Thyroid gland (tissue), 4 donors: Measurements from ENCODE around the gene MIB2. TPM values are rescaled to one million over a fixed set of nuclear protein-coding genes. Genes with fewer than 3 reads are reported as not detected.

Source experiments
- DNase-seq, 2 donors: peaks; one replicate each; pipeline ENCODE4 v3.0.0-alpha.2; 2019
- H3K27ac ChIP-seq, 3 donors: fragments of 200-600 bp; sonication (generic); 1 replicate in 2 of 3; 2 replicates in 1 of 3; pipeline ENCODE4 v1.5.1; 2016 to 2019; ENCODE audit warnings: mild to moderate bottlenecking in 1 of 3, moderate library complexity in 1 of 3
- H3K27me3 ChIP-seq: fragments of 200-600 bp; sonication (generic); one replicate; pipeline ENCODE4 v1.5.1; 2019
- H3K36me3 ChIP-seq, 2 donors: fragments of 200-600 bp; sonication (generic); one replicate each; pipeline ENCODE4 v1.5.1; 2016 to 2019
- H3K4me1 ChIP-seq, 2 donors: fragments of 200-600 bp; sonication (generic); one replicate each; pipeline ENCODE4 v1.5.1; 2017 to 2019
- H3K4me3 ChIP-seq, 3 donors: fragments of 200-600 bp; sonication (generic); replicated peaks in 1 of 3; 1 replicate in 2 of 3; 2 replicates in 1 of 3; pipeline ENCODE4 v1.5.1; 2016; ENCODE audit warnings: mild to moderate bottlenecking in 1 of 3
- H3K9me3 ChIP-seq: fragments of 200-600 bp; sonication (generic); one replicate; pipeline ENCODE4 v1.5.1; 2017
- CTCF ChIP-seq, 6 experiments: fragments of 200-600 bp in 3 of 6; fragments of 450-650 bp in 3 of 6; sonication (generic) in 3 of 6; IDR thresholded peaks; one replicate each; pipeline ENCODE4 v1.5.1; 2016 to 2019; ENCODE audit warnings: antibody characterized with exemption in 6 of 6, mild to moderate bottlenecking in 2 of 6, inconsistent platforms in 1 of 6, moderate library complexity in 1 of 6
- POLR2A ChIP-seq, 2 donors: fragments of 450-650 bp; IDR thresholded peaks; one replicate each; pipeline ENCODE4 v1.6.1; 2017; ENCODE audit warnings: antibody characterized with exemption in 2 of 2, mild to moderate bottlenecking in 2 of 2, moderate library complexity in 1 of 2
- WGBS, 2 donors: methylation state at CpG; one replicate each; pipeline ENCODE4 v1.1.5; 2017; 5-methylcytosine and 5-hydroxymethylcytosine counted together
- intact Hi-C: fragments of 100-400 bp; cut with DNase I; formaldehyde crosslinking; loops from one replicate; pipeline ENCODE4 v1.15.1; 2023
- total RNA-seq, 4 donors: library from RNA; depleted of rRNA; stranded (reverse); fragments of >200 nt; gene quantifications; one replicate each; pipeline ENCODE4 v1.2.3, GENCODE V29; 2016

MIB2 gene
- total RNA-seq, 4 donors from 2014 or later = 54.6 to 110 (median 86.4) TPM

GRCh38 chr1:1616045-1616790 is 918 bp downstream of the MIB2 start:
- peak overlapping the region; percentile 100 for H3K27ac ChIP-seq
- DNase-seq = peak; percentile 50 to 53
- peaks cover 0 to 10% of the 10 kb centered on the region in 2 donors for H3K36me3 ChIP-seq
- no peak for TF ChIP-seq CTCF (IDR thresholded peaks at IDR 0.05)
- no peak for TF ChIP-seq POLR2A (IDR thresholded peaks at IDR 0.05)
- H3K4me1 ChIP-seq = peaks cover 31 to 42% of the 10 kb centered on the region in 2 donors
- H3K27me3 ChIP-seq = no peaks in the 10 kb centered on the region
- H3K9me3 ChIP-seq = no peaks in the 10 kb centered on the region
- intact Hi-C loops = no loop called here
- 5 to 9% methylated on average over 22 to 24 of the region's 80 CpGs for WGBS, 2 donors
- H3K4me3 ChIP-seq = peak overlapping the region; percentile 50 to 100 (median 91)

- no peaks in the 10 kb centered on the region for H3K27me3 ChIP-seq
- intact Hi-C loops = no loop called here
- peaks cover 0 to 10% of the 10 kb centered on the region in 2 donors for H3K36me3 ChIP-seq
- TF ChIP-seq POLR2A (IDR thresholded peaks at IDR 0.05) (no peak), CTCF (IDR thresholded peaks at IDR 0.05) (no peak)
- H3K4me1 ChIP-seq = peaks cover 31 to 36% of the 10 kb centered on the region in 2 donors
- WGBS, 2 donors = 81% methylated on average over 7 to 8 of the region's 19 CpGs
- H3K4me3 ChIP-seq = peak overlapping the region in 1 of 3 donors; percentile 91
- no peak overlapping the region for H3K27ac ChIP-seq
- no peak for DNase-seq
- H3K9me3 ChIP-seq = no peaks in the 10 kb centered on the region
Observed at GRCh38 chr1:1616838-1617237, 1.5 kb downstream of the MIB2 start.

- peaks cover 27 to 30% of the 10 kb centered on the region in 2 donors for H3K4me1 ChIP-seq
- H3K27me3 ChIP-seq = no peaks in the 10 kb centered on the region
- WGBS, 2 donors = 96% methylated on average over 11 of the region's 11 CpGs
- no peak for DNase-seq
- H3K27ac ChIP-seq = no peak overlapping the region
- H3K36me3 ChIP-seq = peaks cover 0 to 10% of the 10 kb centered on the region in 2 donors
- no peaks in the 10 kb centered on the region for H3K9me3 ChIP-seq
- H3K4me3 ChIP-seq = no peak overlapping the region
- intact Hi-C loops = no loop called here
- no peak for TF ChIP-seq CTCF (IDR thresholded peaks at IDR 0.05)
- TF ChIP-seq POLR2A (IDR thresholded peaks at IDR 0.05) = no peak
Observed at GRCh38 chr1:1617516-1617915, 2.2 kb downstream of the MIB2 start.

GRCh38 chr1:1617925-1618324 is 2.6 kb downstream of the MIB2 start:
- Histone ChIP-seq H3K36me3 (peaks cover 0 to 10% of the 10 kb centered on the region in 2 donors), H3K27me3 (no peaks in the 10 kb centered on the region), H3K9me3 (no peaks in the 10 kb centered on the region), H3K4me1 (peaks cover 24 to 26% of the 10 kb centered on the region in 2 donors), H3K4me3 (no peak overlapping the region), H3K27ac (no peak overlapping the region)
- no peak for DNase-seq
- TF ChIP-seq CTCF (IDR thresholded peaks at IDR 0.05) (no peak), POLR2A (IDR thresholded peaks at IDR 0.05) (no peak)
- WGBS, 2 donors = 91 to 96% methylated on average over 5 to 6 of the region's 6 CpGs
- intact Hi-C loops = no loop called here

GRCh38 chr1:1618396-1619068 is 3.2 kb downstream of the MIB2 start:
- DNase-seq = no peak
- Histone ChIP-seq H3K4me1 (peaks cover 20% of the 10 kb centered on the region in 2 donors), H3K27ac (no peak overlapping the region), H3K36me3 (peaks cover 0 to 10% of the 10 kb centered on the region in 2 donors), H3K4me3 (no peak overlapping the region), H3K27me3 (no peaks in the 10 kb centered on the region), H3K9me3 (no peaks in the 10 kb centered on the region)
- TF ChIP-seq POLR2A (IDR thresholded peaks at IDR 0.05) (no peak), CTCF (IDR thresholded peaks at IDR 0.05) (no peak)
- 94 to 96% methylated on average over 4 to 5 of the region's 9 CpGs for WGBS, 2 donors
- intact Hi-C loops = no loop called here
